ENCODE results near the gene TCERG1L. TPM values are rescaled to one million over a fixed set of nuclear protein-coding genes. Genes with fewer than 3 reads are reported as not detected.

The TCERG1L gene
- total RNA-seq, 1 donor from 2014 or later, result not detected

GRCh38 chr10:131150126-131150525 is 161.4 kb downstream of the TCERG1L start:
- Histone ChIP-seq H3K4me3 (no peak overlapping the region), H3K9me3 (no peaks in the 10 kb centered on the region), H3K36me3 (no peaks in the 10 kb centered on the region), H3K4me1 (peaks cover 1% of the 10 kb centered on the region), H3K27ac (no peak overlapping the region), H3K27me3 (no peaks in the 10 kb centered on the region)
- intact Hi-C loops (cut with DNase I), result no loop called here
- TF ChIP-seq POLR2A (IDR thresholded peaks at IDR 0.05) (no peak), POLR2AphosphoS5 (IDR thresholded peaks at IDR 0.05; ENCODE audit: insufficient read depth in 1 of 2, low read depth in 1 of 2) (no peak)
- TF ChIP-seq, protein P1, sequence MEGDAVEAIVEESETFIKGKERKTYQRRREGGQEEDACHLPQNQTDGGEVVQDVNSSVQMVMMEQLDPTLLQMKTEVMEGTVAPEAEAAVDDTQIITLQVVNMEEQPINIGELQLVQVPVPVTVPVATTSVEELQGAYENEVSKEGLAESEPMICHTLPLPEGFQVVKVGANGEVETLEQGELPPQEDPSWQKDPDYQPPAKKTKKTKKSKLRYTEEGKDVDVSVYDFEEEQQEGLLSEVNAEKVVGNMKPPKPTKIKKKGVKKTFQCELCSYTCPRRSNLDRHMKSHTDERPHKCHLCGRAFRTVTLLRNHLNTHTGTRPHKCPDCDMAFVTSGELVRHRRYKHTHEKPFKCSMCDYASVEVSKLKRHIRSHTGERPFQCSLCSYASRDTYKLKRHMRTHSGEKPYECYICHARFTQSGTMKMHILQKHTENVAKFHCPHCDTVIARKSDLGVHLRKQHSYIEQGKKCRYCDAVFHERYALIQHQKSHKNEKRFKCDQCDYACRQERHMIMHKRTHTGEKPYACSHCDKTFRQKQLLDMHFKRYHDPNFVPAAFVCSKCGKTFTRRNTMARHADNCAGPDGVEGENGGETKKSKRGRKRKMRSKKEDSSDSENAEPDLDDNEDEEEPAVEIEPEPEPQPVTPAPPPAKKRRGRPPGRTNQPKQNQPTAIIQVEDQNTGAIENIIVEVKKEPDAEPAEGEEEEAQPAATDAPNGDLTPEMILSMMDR (IDR thresholded peaks at IDR 0.05), result no peak
- DNase-seq (ENCODE audit: extremely low spot score in 2 of 2), result no peak

GRCh38 chr10:131149586-131149985 is 161.9 kb downstream of the TCERG1L start:
- Histone ChIP-seq H3K27me3 (no peaks in the 10 kb centered on the region), H3K9me3 (no peaks in the 10 kb centered on the region), H3K4me1 (peaks cover 7% of the 10 kb centered on the region), H3K36me3 (no peaks in the 10 kb centered on the region), H3K4me3 (no peak overlapping the region), H3K27ac (no peak overlapping the region)
- intact Hi-C loops (cut with DNase I), result no loop called here
- no peak for TF ChIP-seq POLR2A (IDR thresholded peaks at IDR 0.05)
- DNase-seq (ENCODE audit: extremely low spot score in 2 of 2), result no peak

- intact Hi-C loops (cut with DNase I), result no loop called here
- H3K27ac ChIP-seq, result no peak overlapping the region
- H3K9me3 ChIP-seq, result no peaks in the 10 kb centered on the region
- TF ChIP-seq POLR2AphosphoS5 (IDR thresholded peaks at IDR 0.05; ENCODE audit: insufficient read depth in 1 of 2, low read depth in 1 of 2) (no peak), POLR2A (IDR thresholded peaks at IDR 0.05) (no peak)
- TF ChIP-seq, protein P1 (IDR thresholded peaks at IDR 0.05), result no peak
- H3K36me3 ChIP-seq, result no peaks in the 10 kb centered on the region
- DNase-seq (ENCODE audit: extremely low spot score in 2 of 2), result no peak
- H3K27me3 ChIP-seq, result no peaks in the 10 kb centered on the region
- H3K4me3 ChIP-seq, result no peak overlapping the region
- peaks cover 7% of the 10 kb centered on the region for H3K4me1 ChIP-seq
These were observed 162.4 kb downstream of the TCERG1L start for GRCh38 chr10:131149111-131149510.

GRCh38 chr10:131148270-131148669 is 163.3 kb downstream of the TCERG1L start:
- Histone ChIP-seq H3K9me3 (no peaks in the 10 kb centered on the region), H3K4me1 (peaks cover 7% of the 10 kb centered on the region), H3K27ac (no peak overlapping the region), H3K36me3 (no peaks in the 10 kb centered on the region), H3K4me3 (no peak overlapping the region), H3K27me3 (no peaks in the 10 kb centered on the region)
- TF ChIP-seq POLR2AphosphoS5 (IDR thresholded peaks at IDR 0.05; ENCODE audit: insufficient read depth in 1 of 2, low read depth in 1 of 2) (no peak), POLR2A (IDR thresholded peaks at IDR 0.05) (no peak)
- TF ChIP-seq, protein P1 (IDR thresholded peaks at IDR 0.05), result no peak
- intact Hi-C loops (cut with DNase I), result no loop called here
- no peak for DNase-seq (ENCODE audit: extremely low spot score in 2 of 2)

DNA sequence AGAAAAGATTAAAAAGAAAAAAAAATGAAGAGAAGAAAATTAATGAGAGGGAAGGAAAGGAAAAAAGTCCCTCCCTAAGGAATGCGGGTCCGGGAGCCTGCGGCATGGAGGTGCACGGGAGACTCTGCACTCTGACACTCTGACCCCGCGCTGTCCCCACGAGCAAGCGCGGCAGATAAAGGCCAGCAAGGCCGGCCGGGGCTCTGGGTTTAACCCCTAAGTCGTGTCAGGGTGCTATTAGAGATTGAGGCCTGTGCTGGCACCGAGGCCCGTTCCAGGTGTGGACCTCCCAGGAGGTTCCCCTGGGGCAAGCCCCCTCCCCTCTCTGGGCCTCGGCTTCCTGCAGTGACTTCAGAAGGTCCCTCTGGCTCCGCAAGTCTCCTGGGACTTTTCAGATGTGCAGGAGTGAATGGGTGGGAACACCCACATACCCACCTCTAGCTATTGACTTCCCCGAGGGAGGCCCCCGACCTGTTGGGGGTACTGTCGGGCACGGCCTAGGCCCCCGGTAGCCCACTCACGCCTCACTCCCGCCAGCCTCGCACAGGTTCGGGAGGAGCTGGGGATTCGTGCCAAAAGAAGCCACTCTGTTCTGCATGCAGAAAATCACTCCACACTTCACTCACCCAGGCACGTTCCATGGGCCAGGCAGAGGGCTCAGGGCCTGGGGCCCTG is 164.1 kb downstream of the TCERG1L start:
- Histone ChIP-seq H3K27ac (no peak overlapping the region), H3K9me3 (no peaks in the 10 kb centered on the region), H3K27me3 (no peaks in the 10 kb centered on the region), H3K4me1 (peaks cover 7% of the 10 kb centered on the region), H3K4me3 (no peak overlapping the region), H3K36me3 (no peaks in the 10 kb centered on the region)
- intact Hi-C loops (cut with DNase I), result no loop called here
- no peak for TF ChIP-seq POLR2A (IDR thresholded peaks at IDR 0.05)
- TF ChIP-seq, protein P1 (IDR thresholded peaks at IDR 0.05), result no peak
- TF ChIP-seq POLR2AphosphoS5 (IDR thresholded peaks at IDR 0.05; ENCODE audit: insufficient read depth in 1 of 2, low read depth in 1 of 2), result no peak
- no peak for DNase-seq (ENCODE audit: extremely low spot score in 2 of 2)
